Fibroblast of skin of scalp (primary cell): ENCODE measurements around the gene BRAP.
A peak's percentile ranks its signal among the peaks of the same experiment; 100 is the strongest.
"Not testable (repeated sequence)": the region's sequence is repeated elsewhere in the genome, so short reads cannot be mapped to it uniquely, and the experiment has no call there.

Experiments used
- DNase-seq: peaks from one replicate; pipeline ENCODE4 v3.0.0-alpha.2; 2013

Gene BRAP

GRCh38 chr12:111605911-111606766 is 79.6 kb downstream of the BRAP start:
- DNase-seq, result peak; percentile 33

GRCh38 chr12:111602857-111603256 is 82.9 kb downstream of the BRAP start:
- not testable (repeated sequence) for DNase-seq

- no peak for DNase-seq
These were observed 83.4 kb downstream of the BRAP start for GRCh38 chr12:111602348-111602747.

- not testable (repeated sequence) for DNase-seq
These were observed 84.8 kb downstream of the BRAP start for GRCh38 chr12:111600986-111601385.

- DNase-seq, result no peak
These were observed 85.5 kb downstream of the BRAP start for GRCh38 chr12:111600205-111600642.

GRCh38 chr12:111599453-111600204 is 86.1 kb downstream of the BRAP start:
- peak; percentile 97 for DNase-seq

DNA sequence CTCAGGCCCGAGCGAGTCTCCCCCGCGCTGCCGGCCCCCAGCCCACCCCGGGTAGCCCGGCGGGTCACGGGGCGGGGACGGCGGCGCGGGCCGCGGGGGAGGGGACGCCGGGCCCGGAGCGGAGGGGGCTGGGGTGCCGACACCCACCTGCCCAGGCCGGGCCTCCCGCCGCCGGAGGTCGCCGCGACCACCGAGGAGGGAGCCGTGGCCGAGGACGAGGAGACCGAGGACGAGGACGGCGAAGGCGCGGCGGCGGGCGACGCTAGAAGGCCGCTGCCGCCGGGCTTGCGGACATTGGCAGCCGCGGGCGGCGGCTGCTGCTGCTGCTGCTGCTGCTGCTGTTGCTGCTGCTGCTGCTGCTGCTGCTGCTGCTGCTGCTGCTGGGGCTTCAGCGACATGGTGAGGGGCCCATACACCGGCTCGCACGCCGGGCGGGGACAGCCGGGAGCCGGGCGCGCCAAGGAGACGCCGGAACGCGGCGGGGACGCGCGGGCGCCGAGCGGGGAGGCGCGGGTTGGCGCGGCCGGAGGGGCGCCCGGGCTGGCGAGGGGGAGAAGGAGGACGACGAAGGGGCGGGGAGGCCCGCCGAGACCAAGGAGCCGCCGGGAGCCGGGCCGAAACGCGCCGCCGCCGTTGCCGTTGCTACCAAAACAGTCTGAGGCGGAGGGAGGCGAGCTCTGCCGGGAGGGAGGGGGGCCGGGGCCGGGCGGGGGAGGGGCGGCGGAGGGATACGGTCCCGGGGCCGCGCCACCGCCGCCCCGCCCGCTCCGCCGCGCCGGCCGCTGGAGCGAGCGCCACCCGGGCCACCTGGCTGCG is 86.9 kb downstream of the BRAP start, which contains the start of gene ATXN2:
TSS of gene ATXN2 (minus strand) at position 679 of the 816 bp plus-strand sequence. CDS start at position 398, 281 bp downstream.
- peak; percentile 82 for DNase-seq

GRCh38 chr12:111597831-111598636 is 87.7 kb downstream of the BRAP start:
- no peak for DNase-seq

- peak; percentile 62 for DNase-seq
These were observed 88.5 kb downstream of the BRAP start for GRCh38 chr12:111596985-111597830.

GRCh38 chr12:111595341-111595835 is 90.4 kb downstream of the BRAP start:
- DNase-seq, result not testable (repeated sequence)
